ENCODE data around the gene CYP2W1.
A peak's percentile ranks its signal among the peaks of the same experiment; 100 is the strongest.

DNA sequence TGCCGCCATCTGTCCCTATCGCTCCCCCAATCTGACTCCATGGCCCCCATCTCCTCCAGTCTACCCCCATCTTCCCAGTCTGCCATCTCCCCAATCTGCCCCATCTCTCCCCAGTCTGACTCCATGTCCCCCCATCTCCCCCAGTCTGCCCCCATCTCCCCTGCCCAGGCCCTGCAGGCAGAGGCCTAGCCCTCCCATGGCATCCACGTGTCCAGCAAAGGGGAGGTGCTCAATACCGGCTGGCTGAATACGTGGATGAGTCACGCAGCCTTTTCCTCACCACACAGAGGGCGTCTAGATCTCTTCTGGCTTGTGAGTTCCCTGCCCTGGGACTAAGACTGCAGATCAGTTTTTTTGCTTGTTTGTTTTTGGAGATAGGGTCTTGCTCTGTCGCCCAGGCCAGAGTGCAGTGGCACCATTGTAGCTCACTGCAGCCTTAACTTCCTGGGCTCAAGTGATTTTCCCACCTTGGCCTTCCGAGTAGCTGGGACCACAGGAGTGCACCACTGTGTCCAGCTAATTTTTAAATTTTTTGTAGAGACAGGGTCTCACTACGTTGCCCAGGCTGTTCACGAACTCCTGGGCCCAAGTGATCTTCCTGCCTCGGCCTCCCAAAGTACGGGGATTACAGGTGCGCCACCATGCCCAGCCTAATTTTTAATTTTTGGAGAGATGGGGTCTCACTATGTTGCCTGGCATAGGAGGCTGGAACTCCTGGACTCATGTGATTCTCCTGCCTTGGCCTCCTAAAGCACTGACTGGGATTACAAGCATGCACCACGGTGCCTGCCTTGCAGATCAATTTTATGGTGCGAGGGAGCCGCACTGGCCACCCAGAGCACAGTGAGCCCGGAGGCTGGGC, 46.0 kb downstream of the CYP2W1 start:
- peak in 2 of 4 experiments; percentile 12 for TF ChIP-seq CTCF (IDR thresholded peaks at IDR 0.05)
- TF ChIP-seq POLR2A (IDR thresholded peaks at IDR 0.05), result peak; percentile 51

Data from prostate gland (tissue), 2 donors.